HepG2 (cell line): Measurements from ENCODE around the gene RPS27A. TPM values are rescaled to one million over a fixed set of nuclear protein-coding genes. Genes with fewer than 3 reads are reported as not detected.
"Not testable (repeated sequence)": the region's sequence is repeated elsewhere in the genome, so short reads cannot be mapped to it uniquely, and the experiment has no call there.

Experiments used
- ATAC-seq: fragments of 200-7000 bp; cut with Tn5 transposase; 3 replicates; pipeline ENCODE4 v1.9.1; 2020; ENCODE audit warnings: mild to moderate bottlenecking, moderate library complexity
- BruUV-seq: library from RNA; stranded (reverse); fragments of 400-500 nt; replicated peaks from 2 replicates; lab custom pipeline; 2021; lab: Mats Ljungman, UMichigan
- CTCF ChIA-PET: fragments of 300-600 bp; formaldehyde crosslinking; extraction: SDS; loops from one replicate; lab custom pipeline; 2021; ENCODE audit warnings: low total read pairs, inconsistent platforms, low intra/inter-chr PET ratio; lab: Yijun Ruan, JAX
- POLR2A ChIA-PET: fragments of 350-600 bp; sonication (Branson Sonifier 250); formaldehyde crosslinking; loops from one replicate; lab custom pipeline; 2020; ENCODE audit warnings: antibody characterized with exemption, inconsistent platforms; lab: Yijun Ruan, JAX
- DNase-seq: peaks from one replicate; pipeline ENCODE4 v3.0.0-alpha.2; 2015; ENCODE audit warnings: low spot score
- FAIRE-seq: peaks from 3 replicates; lab custom pipeline; 2011; peaks lifted over from hg19 to GRCh38; lab: Jason Lieb, UNC
- H2AFZ ChIP-seq: one replicate; pipeline ENCODE4 v1.6.1; 2011; ENCODE audit warnings: low read length, inconsistent platforms
- H3K27ac ChIP-seq: fragments of 300-600 bp; 3 replicates; pipeline ENCODE4 v1.8.0; 2011; ENCODE audit warnings: mixed run types, mild to moderate bottlenecking, mixed read lengths, low read length, inconsistent platforms; ENCODE audit not compliant: insufficient read depth; ENCODE audit errors: extremely low read length
- H3K27me3 ChIP-seq, 2 experiments: fragments of 200-600 bp in 1 of 2; 2 replicates in 1 of 2; 3 replicates in 1 of 2; pipeline versions ENCODE4 v1.6.0 to v1.8.0; 2011; ENCODE audit warnings: low read length in 2 of 2, mild to moderate bottlenecking in 2 of 2, moderate library complexity in 2 of 2, inconsistent platforms in 1 of 2; ENCODE audit not compliant: insufficient read depth in 2 of 2, control insufficient read depth in 1 of 2
- H3K36me3 ChIP-seq, 2 experiments: fragments of 200-600 bp in 1 of 2; replicated peaks in 1 of 2; 2 replicates in 1 of 2; 3 replicates in 1 of 2; pipeline versions ENCODE4 v1.5.1 to v1.8.0; 2011; ENCODE audit warnings: low read length in 2 of 2, inconsistent platforms in 1 of 2; ENCODE audit not compliant: insufficient read depth in 2 of 2, control insufficient read depth in 1 of 2
- H3K4me1 ChIP-seq: 2 replicates; pipeline ENCODE4 v1.5.1; 2012; ENCODE audit warnings: low read length, inconsistent platforms; ENCODE audit not compliant: insufficient read depth
- H3K4me2 ChIP-seq: 2 replicates; pipeline ENCODE4 v1.6.0; 2011; ENCODE audit warnings: low read depth, low read length, inconsistent platforms
- H3K4me3 ChIP-seq, 3 experiments: fragments of 200-600 bp in 1 of 3; sonication (generic), shearing (Covaris generic) in 1 of 3; replicated peaks in 1 of 3; 2 replicates each; pipeline ENCODE4 v1.5.1; 2011 to 2016; ENCODE audit warnings: low read length in 3 of 3, inconsistent platforms in 2 of 3, low read depth in 2 of 3, mild to moderate bottlenecking in 2 of 3, control low read depth in 1 of 3, mixed read lengths in 1 of 3; ENCODE audit not compliant: insufficient read depth in 1 of 3
- H3K79me2 ChIP-seq: one replicate; pipeline ENCODE4 v1.6.1; 2011; ENCODE audit warnings: low read length, inconsistent platforms; ENCODE audit not compliant: insufficient read depth
- H3K9ac ChIP-seq: 2 replicates; pipeline ENCODE4 v1.6.0; 2011; ENCODE audit warnings: mild to moderate bottlenecking, low read depth, low read length, inconsistent platforms; ENCODE audit not compliant: insufficient read depth
- H3K9me3 ChIP-seq: 2 replicates; pipeline ENCODE4 v1.5.1; 2012; ENCODE audit warnings: mild to moderate bottlenecking, low read length
- H4K20me1 ChIP-seq: 2 replicates; pipeline ENCODE4 v1.6.0; 2011; ENCODE audit warnings: inconsistent platforms, mild to moderate bottlenecking, low read length, moderate library complexity; ENCODE audit not compliant: insufficient read depth
- WGBS: methylation state at CpG from one replicate; pipeline ENCODE4 v1.1.6; 2017; ENCODE audit warnings: low lambda C conversion rate; 5-methylcytosine and 5-hydroxymethylcytosine counted together
- in situ Hi-C: cut with HindIII; loops from 2 replicates; pipeline ENCODE4 v1.10.0; 2017; ENCODE audit warnings: low pct_unique_long_range_greater_than_20kb; ENCODE audit not compliant: extremely low pct_ligation_motif_present
- intact Hi-C: fragments of 100-400 bp; cut with micrococcal nuclease; formaldehyde crosslinking; loops from one replicate; pipeline ENCODE4 v1.10.0; 2022; ENCODE audit not compliant: unreplicated experiment
- polyA plus RNA-seq, 8 experiments: library from polyadenylated mRNA; depleted of rRNA in 3 of 8; stranded (reverse) in 7 of 8; unstranded in 1 of 8; fragments of >200 nt; fragmentation: Illumina TruSeq in 4 of 8; extraction: Trizol in 4 of 8; gene quantifications; 2 replicates each; pipeline versions ENCODE4 v1.2.1 to v1.2.3, GENCODE V29; 2011 to 2016; ENCODE audit warnings: low read depth in 4 of 8, missing spikeins in 1 of 8, mixed read lengths in 1 of 8; ENCODE audit not compliant: insufficient read depth in 1 of 8
- total RNA-seq, 5 experiments: library from RNA; depleted of rRNA; stranded (reverse); fragments of >200 nt; fragmentation: Illumina TruSeq; extraction: Trizol; gene quantifications; 2 replicates each; pipeline ENCODE4 v1.2.3, GENCODE V29; 2016; ENCODE audit warnings: low read depth in 1 of 5
- TF ChIP-seq, protein P1 (sequence below): sonication (generic); formaldehyde crosslinking; IDR thresholded peaks from 2 replicates; pipeline ENCODE4 v1.5.0; 2020; ENCODE audit warnings: mild to moderate bottlenecking, missing genetic modification reagents, borderline replicate concordance

Gene RPS27A
- total and polyA plus RNA-seq, 2 of the 13 experiments (the other 11 are each of a cell fraction or from before 2014, with no cell fraction given), result 2,779 to 3,269 TPM

GRCh38 chr2:55279214-55279835, 46.8 kb downstream of the RPS27A start:
- intact Hi-C loops, CTCF ChIA-PET, ATAC-seq, BruUV-seq, H3K9me3 ChIP-seq, H3K36me3 ChIP-seq, H3K27ac ChIP-seq, in situ Hi-C loops, FAIRE-seq, H2AFZ ChIP-seq, H3K79me2 ChIP-seq, POLR2A ChIA-PET, H3K27me3 ChIP-seq, DNase-seq, H4K20me1 ChIP-seq: not testable (repeated sequence)
- peak overlapping the region; percentile 18; the same call in 1 of the 2 replicates for H3K9ac ChIP-seq
- 0 out of 6 replicates have a peak overlapping the region, but pooled peaks of 1 of the 3 experiments have one; percentile 29 for H3K4me3 ChIP-seq
- peaks cover 64% of the 10 kb centered on the region for H3K4me1 ChIP-seq
- WGBS, result 53% methylated on average over 10 of the region's 10 CpGs
- peak overlapping the region; percentile 56 for H3K4me2 ChIP-seq
- TF ChIP-seq, protein P1, sequence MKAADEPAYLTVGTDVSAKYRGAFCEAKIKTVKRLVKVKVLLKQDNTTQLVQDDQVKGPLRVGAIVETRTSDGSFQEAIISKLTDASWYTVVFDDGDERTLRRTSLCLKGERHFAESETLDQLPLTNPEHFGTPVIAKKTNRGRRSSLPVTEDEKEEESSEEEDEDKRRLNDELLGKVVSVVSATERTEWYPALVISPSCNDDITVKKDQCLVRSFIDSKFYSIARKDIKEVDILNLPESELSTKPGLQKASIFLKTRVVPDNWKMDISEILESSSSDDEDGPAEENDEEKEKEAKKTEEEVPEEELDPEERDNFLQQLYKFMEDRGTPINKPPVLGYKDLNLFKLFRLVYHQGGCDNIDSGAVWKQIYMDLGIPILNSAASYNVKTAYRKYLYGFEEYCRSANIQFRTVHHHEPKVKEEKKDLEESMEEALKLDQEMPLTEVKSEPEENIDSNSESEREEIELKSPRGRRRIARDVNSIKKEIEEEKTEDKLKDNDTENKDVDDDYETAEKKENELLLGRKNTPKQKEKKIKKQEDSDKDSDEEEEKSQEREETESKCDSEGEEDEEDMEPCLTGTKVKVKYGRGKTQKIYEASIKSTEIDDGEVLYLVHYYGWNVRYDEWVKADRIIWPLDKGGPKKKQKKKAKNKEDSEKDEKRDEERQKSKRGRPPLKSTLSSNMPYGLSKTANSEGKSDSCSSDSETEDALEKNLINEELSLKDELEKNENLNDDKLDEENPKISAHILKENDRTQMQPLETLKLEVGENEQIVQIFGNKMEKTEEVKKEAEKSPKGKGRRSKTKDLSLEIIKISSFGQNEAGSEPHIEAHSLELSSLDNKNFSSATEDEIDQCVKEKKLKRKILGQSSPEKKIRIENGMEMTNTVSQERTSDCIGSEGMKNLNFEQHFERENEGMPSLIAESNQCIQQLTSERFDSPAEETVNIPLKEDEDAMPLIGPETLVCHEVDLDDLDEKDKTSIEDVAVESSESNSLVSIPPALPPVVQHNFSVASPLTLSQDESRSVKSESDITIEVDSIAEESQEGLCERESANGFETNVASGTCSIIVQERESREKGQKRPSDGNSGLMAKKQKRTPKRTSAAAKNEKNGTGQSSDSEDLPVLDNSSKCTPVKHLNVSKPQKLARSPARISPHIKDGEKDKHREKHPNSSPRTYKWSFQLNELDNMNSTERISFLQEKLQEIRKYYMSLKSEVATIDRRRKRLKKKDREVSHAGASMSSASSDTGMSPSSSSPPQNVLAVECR (CRISPR knock-in tag), result 0 out of 2 replicates have a peak, but pooled peaks have one; percentile 16
